Pancreas (tissue), 10 donors: ENCODE results near the gene SMARCAD1. TPM values are rescaled to one million over a fixed set of nuclear protein-coding genes. Genes with fewer than 3 reads are reported as not detected.

Experiments
- ATAC-seq, 4 donors: fragments of 200-7000 bp; cut with Tn5 transposase; one replicate each; pipeline versions ENCODE4 v1.8.0 to v1.9.1; 2020; ENCODE audit warnings: mild to moderate bottlenecking in 4 of 4, moderate library complexity in 4 of 4
- DNase-seq, 6 donors: peaks; one replicate each; pipeline ENCODE4 v3.0.0-alpha.2; 2020
- FAIRE-seq: peaks from 2 replicates; lab custom pipeline; 2012; peaks lifted over from hg19 to GRCh38; lab: Jason Lieb, UNC
- H3K27ac ChIP-seq, 4 donors: fragments of 200-600 bp; sonication (generic); 1 replicate in 3 of 4; 2 replicates in 1 of 4; pipeline versions ENCODE4 v1.5.0 to v1.8.0; 2020
- H3K27me3 ChIP-seq, 4 donors: fragments of 200-600 bp; one replicate each; pipeline ENCODE4 v1.8.0; 2021
- H3K36me3 ChIP-seq, 3 donors: fragments of 200-600 bp; sonication (generic) in 1 of 3; one replicate each; pipeline versions ENCODE4 v1.5.0 to v1.8.0; 2020 to 2021
- H3K4me1 ChIP-seq, 3 donors: fragments of 200-600 bp; one replicate each; pipeline ENCODE4 v1.8.0; 2021
- H3K4me3 ChIP-seq, 4 donors: fragments of 200-600 bp; sonication (generic) in 2 of 4; one replicate each; pipeline versions ENCODE4 v1.5.0 to v1.8.0; 2020 to 2021
- H3K9me3 ChIP-seq, 4 donors: fragments of 200-600 bp; one replicate each; pipeline ENCODE4 v1.8.0; 2021
- WGBS, 2 donors: extraction: QIAGEN DNeasy Blood & Tissue Kit; methylation state at CpG; one replicate each; pipeline ENCODE4 v1.1.7; 2013; 5-methylcytosine and 5-hydroxymethylcytosine counted together
- intact Hi-C, 3 donors: fragments of 100-400 bp; cut with DNase I; formaldehyde crosslinking; loops; one replicate each; pipeline versions ENCODE4 v1.11.1 to v1.14.2; 2022
- polyA plus RNA-seq, 2 donors: library from polyadenylated mRNA; stranded (reverse); fragments of 200-250 nt; gene quantifications; one replicate each; pipeline ENCODE4 v1.2.3, GENCODE V29; 2013
- total RNA-seq, 6 donors: library from RNA; stranded (reverse); fragmentation: NEBNext Ultra II Directional in 4 of 6; extraction: Animal tissue kit (Norgen Biotek cat#: 25700) in 4 of 6; gene quantifications; one replicate each; pipeline versions ENCODE4 v1.2.1 to v1.2.4, GENCODE V29; 2021 to 2023
- TF ChIP-seq, protein P1 (sequence below), 4 donors: fragments of 200-600 bp; sonication (generic) in 3 of 4; IDR thresholded peaks; one replicate each; pipeline versions ENCODE4 v1.5.0 to v1.8.0; 2021; ENCODE audit warnings: antibody characterized with exemption in 4 of 4
- donor health status: healthy with polysubstance abuse.
- donor health status: DM: no; HTN: no; CAD: no; lungs with moderate emphysema.
- donor health status: DM: no; HTN: no; CAD: no.
- donor health status: control.
- donor health status: control.
- donor health status: Bipolar disorder and iron deficiency.
- donor health status: DM: yes; HTN: yes; CAD: no.
- donor health status: DM: no; HTN: no; CAD: no.
- donor health status: DM: no; HTN: no; CAD: no.
- donor health status: DM: yes; HTN: yes; CAD: no.

Gene SMARCAD1
- total and polyA plus RNA-seq, 8 donors = 4.9 to 14.1 (median 9.2) TPM

DNA sequence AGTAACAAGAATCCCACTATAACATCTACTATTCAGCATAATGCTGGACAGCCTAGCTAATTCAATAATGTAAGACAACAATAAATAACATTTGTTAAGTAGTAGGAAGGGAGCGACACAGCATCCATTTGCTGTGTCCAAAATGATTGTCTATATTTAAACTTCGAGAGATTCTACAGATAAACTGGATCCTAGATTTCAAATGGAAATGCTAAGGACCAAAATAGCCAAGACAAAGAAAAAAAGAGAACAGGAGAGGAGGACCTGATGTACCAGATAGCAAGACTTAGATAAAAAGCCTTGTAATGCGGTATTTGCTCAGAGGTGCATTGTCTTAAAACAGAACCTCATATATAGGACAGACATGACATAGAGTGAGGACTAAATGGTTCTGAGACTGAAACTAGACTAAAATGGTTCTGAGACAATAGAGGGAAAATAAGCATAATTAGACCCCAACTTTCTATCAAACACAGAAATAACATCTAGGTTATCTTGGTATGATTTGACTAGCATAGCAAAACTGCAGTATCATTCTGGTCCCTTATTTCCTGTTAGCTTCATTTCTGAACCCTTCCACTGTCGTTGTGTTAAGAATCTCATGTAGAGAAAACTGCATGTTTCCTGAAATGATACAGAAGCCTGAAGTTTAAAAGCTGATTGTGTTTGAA, 131.2 kb downstream of the SMARCAD1 start:
- Histone ChIP-seq H3K27me3 (no peaks in the 10 kb centered on the region), H3K27ac (no peak overlapping the region), H3K9me3 (no peaks in the 10 kb centered on the region), H3K36me3 (no peaks in the 10 kb centered on the region), H3K4me3 (no peak overlapping the region), H3K4me1 (no peaks in the 10 kb centered on the region)
- ATAC-seq (no peak), FAIRE-seq (no peak), DNase-seq (no peak)
- 77 to 84% methylated on average over 4 of the region's 4 CpGs for WGBS, 2 donors
- TF ChIP-seq, protein P1, sequence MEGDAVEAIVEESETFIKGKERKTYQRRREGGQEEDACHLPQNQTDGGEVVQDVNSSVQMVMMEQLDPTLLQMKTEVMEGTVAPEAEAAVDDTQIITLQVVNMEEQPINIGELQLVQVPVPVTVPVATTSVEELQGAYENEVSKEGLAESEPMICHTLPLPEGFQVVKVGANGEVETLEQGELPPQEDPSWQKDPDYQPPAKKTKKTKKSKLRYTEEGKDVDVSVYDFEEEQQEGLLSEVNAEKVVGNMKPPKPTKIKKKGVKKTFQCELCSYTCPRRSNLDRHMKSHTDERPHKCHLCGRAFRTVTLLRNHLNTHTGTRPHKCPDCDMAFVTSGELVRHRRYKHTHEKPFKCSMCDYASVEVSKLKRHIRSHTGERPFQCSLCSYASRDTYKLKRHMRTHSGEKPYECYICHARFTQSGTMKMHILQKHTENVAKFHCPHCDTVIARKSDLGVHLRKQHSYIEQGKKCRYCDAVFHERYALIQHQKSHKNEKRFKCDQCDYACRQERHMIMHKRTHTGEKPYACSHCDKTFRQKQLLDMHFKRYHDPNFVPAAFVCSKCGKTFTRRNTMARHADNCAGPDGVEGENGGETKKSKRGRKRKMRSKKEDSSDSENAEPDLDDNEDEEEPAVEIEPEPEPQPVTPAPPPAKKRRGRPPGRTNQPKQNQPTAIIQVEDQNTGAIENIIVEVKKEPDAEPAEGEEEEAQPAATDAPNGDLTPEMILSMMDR (IDR thresholded peaks at IDR 0.05) = no peak
- intact Hi-C loops = no loop called here

DNA sequence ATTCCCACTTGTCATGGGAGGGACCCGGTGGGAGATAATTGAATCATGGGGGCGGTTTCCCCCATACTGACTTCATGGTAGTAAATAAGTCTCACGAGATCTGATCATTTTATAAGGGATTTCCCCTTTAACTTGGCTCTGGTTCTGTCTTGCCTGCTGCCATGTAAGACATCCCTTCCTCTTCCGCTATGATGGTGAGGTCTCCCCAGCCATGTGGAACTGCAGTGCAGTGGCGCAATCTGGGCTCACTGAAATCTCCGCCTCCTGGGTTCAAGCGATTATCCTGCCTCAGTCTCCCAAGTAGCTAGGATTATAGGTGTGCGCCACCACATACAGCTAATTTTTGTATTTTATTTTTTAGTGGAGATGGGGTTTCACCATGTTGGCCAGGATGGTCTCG, 132.1 kb downstream of the SMARCAD1 start:
- no peak overlapping the region for H3K27ac ChIP-seq
- TF ChIP-seq, protein P1 (IDR thresholded peaks at IDR 0.05) = no peak
- no peaks in the 10 kb centered on the region for H3K27me3 ChIP-seq
- no peaks in the 10 kb centered on the region for H3K9me3 ChIP-seq
- DNase-seq (no peak), FAIRE-seq (no peak), ATAC-seq (peak in 2 of 4 donors; percentile 38 to 47)
- 87 to 94% methylated on average over 9 of the region's 9 CpGs for WGBS, 2 donors
- H3K36me3 ChIP-seq = no peaks in the 10 kb centered on the region
- intact Hi-C loops = no loop called here
- no peak overlapping the region for H3K4me3 ChIP-seq
- H3K4me1 ChIP-seq = no peaks in the 10 kb centered on the region

Other genes with a start within 250 kb of the SMARCAD1 start
- 1 to 10 TPM in 2 of 6 donors, under 1 TPM in 4; 0.16 to 2.9 (median 0.56) TPM for gene HPGDS, start 135.0 kb downstream of the SMARCAD1 start, total RNA-seq
- under 1 TPM; 0.52 to 0.57 TPM for gene HPGDS, start 135.0 kb downstream of the SMARCAD1 start, polyA plus RNA-seq
- 10 to 100 TPM; 47.1 to 99.0 (median 53.4) TPM for gene PDLIM5, start 244.1 kb downstream of the SMARCAD1 start, total RNA-seq
- 10 to 100 TPM; 13.2 to 18.1 TPM for gene PDLIM5, start 244.1 kb downstream of the SMARCAD1 start, polyA plus RNA-seq